ENCODE results near the gene ZNF787. TPM values are rescaled to one million over a fixed set of nuclear protein-coding genes. Genes with fewer than 3 reads are reported as not detected.
A peak's percentile ranks its signal among the peaks of the same experiment; 100 is the strongest.

Gene ZNF787
- polyA plus RNA-seq, 2 of the 4 experiments (the other 2 are of a cell fraction): 12.5 to 35.1 TPM

DNA sequence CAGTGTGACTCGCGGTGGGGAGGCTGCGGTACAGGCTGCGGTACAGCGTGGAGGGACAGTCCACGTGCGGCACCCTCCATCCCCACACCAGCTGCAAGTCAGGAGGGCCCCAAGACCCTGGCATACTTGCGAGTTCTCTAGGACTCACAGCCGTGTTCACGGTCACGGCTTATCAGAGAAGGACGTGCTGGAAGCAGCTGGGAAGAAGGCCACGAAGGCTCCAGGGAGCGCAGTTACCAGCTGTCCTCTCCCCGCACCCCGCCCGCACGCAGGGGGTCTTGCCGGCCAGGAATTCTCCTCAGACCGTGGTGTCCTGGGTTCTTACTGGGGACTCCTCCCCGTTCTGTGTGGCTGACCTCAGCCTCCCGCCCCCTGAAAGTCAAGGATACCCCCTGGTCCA is 26.2 kb upstream of the ZNF787 start:
- TF ChIP-seq, protein P1, sequence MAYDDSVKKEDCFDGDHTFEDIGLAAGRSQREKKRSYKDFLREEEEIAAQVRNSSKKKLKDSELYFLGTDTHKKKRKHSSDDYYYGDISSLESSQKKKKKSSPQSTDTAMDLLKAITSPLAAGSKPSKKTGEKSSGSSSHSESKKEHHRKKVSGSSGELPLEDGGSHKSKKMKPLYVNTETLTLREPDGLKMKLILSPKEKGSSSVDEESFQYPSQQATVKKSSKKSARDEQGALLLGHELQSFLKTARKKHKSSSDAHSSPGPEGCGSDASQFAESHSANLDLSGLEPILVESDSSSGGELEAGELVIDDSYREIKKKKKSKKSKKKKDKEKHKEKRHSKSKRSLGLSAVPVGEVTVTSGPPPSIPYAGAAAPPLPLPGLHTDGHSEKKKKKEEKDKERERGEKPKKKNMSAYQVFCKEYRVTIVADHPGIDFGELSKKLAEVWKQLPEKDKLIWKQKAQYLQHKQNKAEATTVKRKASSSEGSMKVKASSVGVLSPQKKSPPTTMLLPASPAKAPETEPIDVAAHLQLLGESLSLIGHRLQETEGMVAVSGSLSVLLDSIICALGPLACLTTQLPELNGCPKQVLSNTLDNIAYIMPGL (CRISPR knock-in tag; IDR thresholded peaks at IDR 0.05; ENCODE audit: borderline replicate concordance): no peak
- no peak for TF ChIP-seq JUNB (IDR thresholded peaks at IDR 0.05)
- no peak for TF ChIP-seq SREBF2 (IDR thresholded peaks at IDR 0.05)
- no peak for TF ChIP-seq KDM1A (IDR thresholded peaks at IDR 0.05; ENCODE audit: low read depth)
- no peak for TF ChIP-seq JUN (IDR thresholded peaks at IDR 0.05)
- Histone ChIP-seq H3K4me1 (peaks cover 3% of the 10 kb centered on the region; the same call in 2 of the 3 replicates), H3K4me3 (no peak overlapping the region), H3K9me3 (no peaks in the 10 kb centered on the region), H3K27ac (no peak overlapping the region), H3K4me2 (no peak overlapping the region)
- 93% methylated on average over 21 of the region's 22 CpGs for WGBS (ENCODE audit: missing lambda C conversion rate)
- DNase-seq (ENCODE audit: low read depth in 1 of 2, low spot score in 1 of 2) (no peak), ATAC-seq (no peak), FAIRE-seq (no peak)
- ChIA-PET CTCF (no interaction called here), POLR2A (no interaction called here)

DNA sequence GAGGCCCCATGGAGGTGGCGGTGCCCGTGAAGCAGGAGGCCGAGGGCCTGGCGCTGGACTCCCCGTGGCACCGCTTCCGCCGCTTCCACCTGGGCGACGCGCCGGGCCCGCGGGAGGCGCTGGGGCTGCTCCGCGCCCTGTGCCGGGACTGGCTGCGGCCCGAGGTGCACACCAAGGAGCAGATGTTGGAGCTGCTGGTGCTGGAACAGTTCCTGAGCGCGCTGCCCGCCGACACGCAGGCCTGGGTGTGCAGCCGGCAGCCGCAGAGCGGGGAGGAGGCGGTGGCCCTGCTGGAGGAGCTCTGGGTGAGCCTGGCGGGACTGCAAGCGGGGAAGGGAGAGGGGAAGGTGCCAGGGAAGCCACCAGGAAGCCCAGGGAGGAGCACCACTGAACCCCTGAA is 25.8 kb upstream of the ZNF787 start:
- 94% methylated on average over 31 of the region's 31 CpGs for WGBS (ENCODE audit: missing lambda C conversion rate)
- Histone ChIP-seq H3K27ac (no peak overlapping the region), H3K9me3 (no peaks in the 10 kb centered on the region), H3K4me1 (peaks cover 7% of the 10 kb centered on the region; the same call in 2 of the 3 replicates), H3K4me2 (no peak overlapping the region), H3K4me3 (no peak overlapping the region)
- FAIRE-seq (no peak), ATAC-seq (0 out of 6 replicates have a peak, but pooled peaks of 1 of the 2 experiments have one; percentile 21), DNase-seq (ENCODE audit: low read depth in 1 of 2, low spot score in 1 of 2) (no peak)
- ChIA-PET POLR2A (no interaction called here), CTCF (no interaction called here)
- TF ChIP-seq HOXB13 (CRISPR knock-in tag; IDR thresholded peaks at IDR 0.05; ENCODE audit: low read depth): no peak
- TF ChIP-seq HOXB5 (CRISPR knock-in tag; IDR thresholded peaks at IDR 0.05): no peak
- no peak for TF ChIP-seq NPAS2 (CRISPR knock-in tag; IDR thresholded peaks at IDR 0.05; ENCODE audit: borderline replicate concordance)
- no peak for TF ChIP-seq ZSCAN20 (CRISPR knock-in tag; IDR thresholded peaks at IDR 0.05)
- TF ChIP-seq KDM5A (IDR thresholded peaks at IDR 0.05): no peak
- no peak for TF ChIP-seq HEYL (CRISPR knock-in tag; IDR thresholded peaks at IDR 0.05)
- TF ChIP-seq, protein P1 (CRISPR knock-in tag; IDR thresholded peaks at IDR 0.05; ENCODE audit: borderline replicate concordance): no peak
- no peak for TF ChIP-seq CBX8 (IDR thresholded peaks at IDR 0.05)
- TF ChIP-seq SREBF2 (IDR thresholded peaks at IDR 0.05): no peak
- TF ChIP-seq ZNF302 (CRISPR knock-in tag; IDR thresholded peaks at IDR 0.05): no peak
- TF ChIP-seq HDAC2 (IDR thresholded peaks at IDR 0.05): no peak
- TF ChIP-seq RNF2 (IDR thresholded peaks at IDR 0.05; ENCODE audit: borderline replicate concordance, low read depth): no peak
- no peak for TF ChIP-seq EHF (CRISPR knock-in tag; IDR thresholded peaks at IDR 0.05)
- TF ChIP-seq RARB (CRISPR knock-in tag; IDR thresholded peaks at IDR 0.05): no peak
- TF ChIP-seq EHMT2 (IDR thresholded peaks at IDR 0.05; ENCODE audit: low read depth): no peak
- no peak for TF ChIP-seq HOXA7 (CRISPR knock-in tag; IDR thresholded peaks at IDR 0.05)

DNA sequence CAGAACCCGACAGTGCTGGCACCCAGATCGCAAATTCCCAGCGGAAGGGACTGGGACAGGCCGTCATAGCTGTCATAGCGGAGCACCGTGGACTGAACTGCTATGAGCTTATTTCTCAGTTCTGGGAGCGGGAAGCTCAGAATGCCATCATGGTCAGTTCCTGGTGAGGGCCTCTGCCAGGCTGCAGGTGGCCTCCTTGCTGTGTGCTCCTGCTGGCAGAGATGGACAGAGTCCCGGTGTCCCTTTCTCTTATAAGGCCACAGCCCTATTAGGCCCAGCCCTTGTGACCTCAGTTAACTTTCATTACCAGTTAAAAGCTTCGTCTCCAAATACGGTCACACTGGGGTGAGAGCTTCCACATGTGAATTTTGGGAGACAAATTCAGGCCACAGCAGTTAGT is 24.6 kb upstream of the ZNF787 start:
- POLR2A ChIA-PET: interaction anchor here (0.7 kb wide), 1 partner anchor 24 kb away, joined by 3 read pairs; the partner anchor contains the start of gene ZNF787
- no peak for FAIRE-seq

More for the DNA sequence above, 24.6 kb upstream of the ZNF787 start:
- CTCF ChIA-PET: interaction anchor here (0.8 to 1.2 kb wide), 3 partner anchors 9 to 20 kb away, joined by 3 to 6 read pairs (median 3); no protein-coding TSS in a partner anchor
- no peak overlapping the region for H3K27ac ChIP-seq
- H3K4me2 ChIP-seq: no peak overlapping the region
- 87% methylated on average over 10 of the region's 10 CpGs for WGBS (ENCODE audit: missing lambda C conversion rate)
- DNase-seq (ENCODE audit: low read depth in 1 of 2, low spot score in 1 of 2): no peak
- no peaks in the 10 kb centered on the region for H3K9me3 ChIP-seq
- TF ChIP-seq NFE2L2 (conservative IDR thresholded peaks at IDR 0.05; ENCODE audit: low read length): no peak
- TF ChIP-seq SMC3 (IDR thresholded peaks at IDR 0.05): no peak
- TF ChIP-seq, protein P2, sequence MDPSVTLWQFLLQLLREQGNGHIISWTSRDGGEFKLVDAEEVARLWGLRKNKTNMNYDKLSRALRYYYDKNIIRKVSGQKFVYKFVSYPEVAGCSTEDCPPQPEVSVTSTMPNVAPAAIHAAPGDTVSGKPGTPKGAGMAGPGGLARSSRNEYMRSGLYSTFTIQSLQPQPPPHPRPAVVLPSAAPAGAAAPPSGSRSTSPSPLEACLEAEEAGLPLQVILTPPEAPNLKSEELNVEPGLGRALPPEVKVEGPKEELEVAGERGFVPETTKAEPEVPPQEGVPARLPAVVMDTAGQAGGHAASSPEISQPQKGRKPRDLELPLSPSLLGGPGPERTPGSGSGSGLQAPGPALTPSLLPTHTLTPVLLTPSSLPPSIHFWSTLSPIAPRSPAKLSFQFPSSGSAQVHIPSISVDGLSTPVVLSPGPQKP (IDR thresholded peaks at IDR 0.05; ENCODE audit: low read depth, low read length): no peak
- no peak for TF ChIP-seq CBX8 (IDR thresholded peaks at IDR 0.05)
- no peak for TF ChIP-seq ZC3H11A (IDR thresholded peaks at IDR 0.05)
- TF ChIP-seq KDM5A (IDR thresholded peaks at IDR 0.05): no peak
- TF ChIP-seq, protein P3, sequence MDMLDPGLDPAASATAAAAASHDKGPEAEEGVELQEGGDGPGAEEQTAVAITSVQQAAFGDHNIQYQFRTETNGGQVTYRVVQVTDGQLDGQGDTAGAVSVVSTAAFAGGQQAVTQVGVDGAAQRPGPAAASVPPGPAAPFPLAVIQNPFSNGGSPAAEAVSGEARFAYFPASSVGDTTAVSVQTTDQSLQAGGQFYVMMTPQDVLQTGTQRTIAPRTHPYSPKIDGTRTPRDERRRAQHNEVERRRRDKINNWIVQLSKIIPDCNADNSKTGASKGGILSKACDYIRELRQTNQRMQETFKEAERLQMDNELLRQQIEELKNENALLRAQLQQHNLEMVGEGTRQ (IDR thresholded peaks at IDR 0.05): no peak
- TF ChIP-seq, protein P4, sequence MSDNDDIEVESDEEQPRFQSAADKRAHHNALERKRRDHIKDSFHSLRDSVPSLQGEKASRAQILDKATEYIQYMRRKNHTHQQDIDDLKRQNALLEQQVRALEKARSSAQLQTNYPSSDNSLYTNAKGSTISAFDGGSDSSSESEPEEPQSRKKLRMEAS (IDR thresholded peaks at IDR 0.05): no peak
- TF ChIP-seq JUN (IDR thresholded peaks at IDR 0.05): no peak
- TF ChIP-seq EP300 (IDR thresholded peaks at IDR 0.05): no peak
- TF ChIP-seq POLR2A (IDR thresholded peaks at IDR 0.05; ENCODE audit: low read length): no peak
- no peak for ATAC-seq
- H3K4me1 ChIP-seq: peaks cover 10% of the 10 kb centered on the region; the same call in 2 of the 3 replicates
- no peak overlapping the region for H3K4me3 ChIP-seq

All from A549 (cell line).